Activated effector memory CD4-positive, alpha-beta T cell treated with anti-CD3 and anti-CD28 coated beads, Interleukin-2, amount 50 U/mL, for 16 hours (primary cell): ENCODE results near the gene LEO1.
"Not testable (repeated sequence)": the region's sequence is repeated elsewhere in the genome, so short reads cannot be mapped to it uniquely, and the experiment has no call there.

Experiments used
- DNase-seq: peaks from one replicate; pipeline ENCODE4 v3.0.0-alpha.2; 2020

LEO1 gene

DNA sequence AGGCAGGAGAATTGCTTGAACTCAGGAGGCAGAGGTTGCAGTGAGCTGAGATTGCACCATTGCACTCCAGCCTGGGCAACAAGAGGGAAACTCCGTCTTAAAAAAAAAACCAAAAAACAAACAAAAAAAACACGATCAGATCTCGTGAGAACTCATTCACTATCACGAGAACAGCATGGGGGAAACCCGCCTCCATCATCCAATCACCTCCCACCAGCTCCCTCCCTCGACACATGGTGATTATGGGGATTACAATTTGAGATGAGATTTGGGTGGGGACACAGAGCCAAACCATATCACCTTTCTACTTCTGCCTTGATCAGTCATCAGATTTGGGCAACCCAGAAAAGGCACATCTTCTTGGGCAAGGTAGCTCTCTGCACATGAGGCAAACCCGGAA lies 31.5 kb upstream of the LEO1 start:
- DNase-seq, result not testable (repeated sequence)

DNA sequence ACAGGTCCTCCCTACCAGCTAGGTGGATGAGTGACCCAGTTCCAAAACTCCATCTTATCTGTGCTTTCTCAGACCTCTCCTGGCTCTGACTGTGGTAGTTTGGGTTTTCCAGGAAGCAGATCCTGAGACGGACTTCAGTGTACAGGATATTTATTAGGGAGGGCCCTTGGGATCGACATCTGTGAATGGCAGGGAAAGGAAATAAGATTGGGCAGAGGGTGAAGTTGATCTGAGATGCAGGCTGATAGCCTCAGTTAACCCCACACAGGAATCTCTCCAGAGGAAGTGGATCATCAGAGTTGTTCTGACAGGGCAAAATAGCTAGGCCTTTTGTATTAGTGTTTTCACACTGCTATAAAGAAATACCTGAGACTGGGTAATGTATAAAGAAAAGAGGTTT lies 30.8 kb upstream of the LEO1 start:
- DNase-seq, result no peak

DNA sequence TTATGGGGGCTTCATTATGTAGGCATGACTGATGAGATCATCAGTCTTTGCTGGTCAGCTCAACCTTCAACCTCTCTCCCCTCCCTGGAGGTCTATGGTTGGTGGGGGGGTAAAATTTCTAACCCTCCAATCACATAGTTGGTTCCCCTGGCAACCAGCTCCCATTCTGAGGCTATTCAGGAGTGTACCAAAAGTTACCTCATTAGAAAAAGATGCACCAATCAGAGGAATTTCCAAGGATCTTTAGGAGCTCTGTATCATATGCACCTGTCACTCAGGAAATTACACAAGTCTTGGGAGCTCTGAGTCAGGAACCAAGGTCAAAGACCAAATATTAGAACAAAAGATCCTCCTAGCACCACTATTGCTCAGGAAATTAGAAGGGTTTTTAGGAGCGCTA lies 21.4 kb upstream of the LEO1 start:
- no peak for DNase-seq

DNA sequence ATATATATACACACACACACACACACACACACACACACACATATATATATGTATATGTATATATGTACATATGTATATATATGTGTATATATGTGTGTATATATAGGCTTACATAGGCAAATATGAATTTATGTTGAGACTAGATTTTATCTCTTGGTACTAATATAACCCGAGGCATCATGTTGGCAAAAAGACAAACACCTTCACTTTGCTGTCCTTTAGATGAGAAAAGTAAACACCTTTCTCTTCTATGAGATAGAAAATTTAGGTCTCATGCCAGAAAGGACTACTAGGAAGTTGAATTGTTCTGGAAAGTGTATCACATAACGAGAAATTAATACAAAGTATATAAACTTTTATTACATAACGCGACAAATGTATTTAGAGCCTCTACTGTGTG lies 19.6 kb upstream of the LEO1 start:
- no peak for DNase-seq

DNA sequence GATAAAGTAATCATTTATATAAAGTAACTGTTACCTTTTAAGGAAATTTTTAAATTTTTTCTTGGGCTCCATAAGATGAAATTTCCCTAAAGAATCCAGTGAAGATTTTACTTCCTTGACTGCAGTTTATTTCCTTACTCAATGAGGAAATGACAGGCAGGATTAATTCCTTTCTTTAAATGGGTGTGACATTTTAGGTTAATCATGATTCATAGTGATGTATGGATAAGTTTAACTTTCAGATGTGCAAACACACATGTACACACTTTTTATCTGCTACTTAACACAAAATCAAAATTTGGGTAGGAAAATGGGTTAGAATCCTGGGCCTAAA lies 11.2 kb upstream of the LEO1 start:
- no peak for DNase-seq

DNA sequence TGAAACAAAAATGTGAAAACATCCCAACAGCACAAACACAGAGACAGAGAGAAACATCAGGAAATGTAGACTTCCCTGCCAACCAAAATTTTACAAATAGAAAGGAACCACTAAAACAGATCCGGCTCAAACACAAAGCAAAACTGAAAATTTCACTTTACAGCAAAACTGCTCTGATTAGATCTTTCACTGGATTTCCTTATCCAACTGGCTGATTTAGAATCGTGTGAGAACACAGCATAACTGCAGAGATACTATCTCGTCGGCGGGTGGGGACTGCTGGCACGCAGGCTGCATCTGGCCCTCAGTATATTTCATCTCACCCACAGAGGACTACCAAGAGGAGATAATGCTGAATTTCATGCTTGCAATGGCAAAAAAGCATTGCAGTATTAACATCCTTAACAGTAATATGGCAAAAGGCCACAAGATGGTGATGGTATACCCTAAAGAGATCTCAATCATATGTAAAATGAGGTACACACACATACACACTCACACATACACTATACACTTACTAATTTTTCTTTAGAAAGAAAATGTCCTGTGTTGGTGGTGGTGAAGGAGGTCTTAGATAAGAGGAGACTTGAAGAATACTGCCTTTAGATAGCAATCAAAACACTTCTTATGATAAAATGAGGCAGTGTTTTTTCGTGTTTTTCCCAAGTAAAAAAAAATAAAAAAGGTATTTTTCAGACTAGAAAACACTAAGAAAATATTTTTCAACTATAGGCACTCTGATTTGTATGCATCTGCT lies 10.6 kb upstream of the LEO1 start:
- peak; percentile 81 for DNase-seq

DNA sequence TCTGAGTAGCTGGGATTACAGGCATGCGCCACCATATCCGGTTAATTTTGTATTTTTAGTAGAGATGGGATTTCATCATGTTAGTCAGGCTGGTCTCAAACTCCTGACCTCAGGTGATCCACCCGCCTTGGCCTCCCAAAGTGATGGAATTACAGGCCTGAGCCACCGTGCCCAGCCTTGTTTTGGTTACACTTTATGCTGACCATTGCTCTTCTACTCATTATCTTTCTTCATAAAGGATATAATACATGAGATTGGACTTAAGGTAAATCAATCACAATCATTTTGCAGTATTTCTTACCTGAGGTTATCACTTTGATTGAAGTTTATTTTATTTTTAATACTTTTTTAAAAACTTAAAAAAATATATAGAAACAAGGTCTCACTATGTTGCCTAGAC lies 2.2 kb upstream of the LEO1 start:
- no peak for DNase-seq

DNA sequence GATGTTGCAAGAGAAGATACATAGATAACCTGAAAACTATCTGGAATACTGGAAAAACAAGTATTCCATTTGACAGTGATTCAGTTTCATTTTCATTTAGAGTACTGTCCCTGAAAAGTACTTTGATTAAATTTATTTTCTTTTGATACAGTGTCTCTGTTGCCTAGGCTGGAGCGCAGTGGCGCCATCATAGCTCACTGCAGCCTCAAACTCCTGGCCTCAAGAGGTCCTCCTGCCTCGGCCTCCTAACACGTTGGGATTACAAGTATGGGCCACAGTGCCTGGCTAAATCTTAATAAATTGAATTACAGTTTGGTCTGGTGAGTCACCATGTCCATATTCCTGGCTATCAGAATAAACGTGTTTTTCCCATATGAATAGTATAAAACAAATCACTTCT lies 1.6 kb upstream of the LEO1 start:
- no peak for DNase-seq

DNA sequence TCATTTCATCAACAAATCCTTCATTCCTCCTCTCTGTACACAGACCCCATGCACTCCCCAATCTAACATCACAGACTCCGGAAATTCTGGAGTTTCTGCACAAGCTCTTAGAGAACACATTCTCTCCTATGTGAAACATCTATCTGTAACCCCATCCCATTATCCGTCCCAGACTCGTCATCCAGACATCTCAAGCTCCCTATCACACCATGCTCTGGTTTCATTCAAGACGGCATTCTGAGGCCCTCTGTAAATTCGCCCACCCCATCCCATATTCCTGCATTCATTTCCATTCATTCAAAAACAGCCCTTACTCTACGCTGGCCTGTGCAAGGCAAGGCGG lies 575 bp downstream of the LEO1 start:
- DNase-seq, result no peak

DNA sequence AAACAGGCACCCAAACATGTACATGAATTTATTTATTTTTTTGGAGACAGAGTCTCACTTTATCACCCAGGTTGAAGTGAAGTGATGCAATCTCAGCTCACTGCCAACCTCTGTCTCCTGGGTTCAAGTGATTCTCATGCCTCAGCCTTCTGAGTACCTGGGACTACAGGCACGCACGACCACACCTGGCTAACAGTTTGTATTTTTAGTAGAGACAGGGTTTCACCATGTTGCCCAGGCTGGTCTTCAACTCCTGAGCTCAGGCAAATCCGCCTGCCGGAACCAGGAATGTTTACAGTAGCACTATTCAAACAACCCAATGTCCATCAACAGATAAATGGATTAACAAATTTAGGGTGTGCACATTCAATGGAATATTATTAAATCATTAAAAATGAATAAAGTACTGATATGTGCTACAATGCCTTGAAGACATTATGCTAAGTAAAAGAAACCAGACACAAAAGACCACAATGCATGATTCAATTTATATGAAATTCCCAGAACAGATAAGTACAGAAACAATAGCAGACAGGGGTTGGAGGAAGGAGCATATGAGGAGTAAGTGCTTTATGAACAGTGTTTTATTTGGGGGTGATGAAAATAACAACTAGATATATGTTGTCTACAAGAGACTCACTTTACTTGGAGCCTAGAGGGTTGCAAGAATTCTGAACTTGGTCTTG lies 1.3 kb downstream of the LEO1 start:
- no peak for DNase-seq

DNA sequence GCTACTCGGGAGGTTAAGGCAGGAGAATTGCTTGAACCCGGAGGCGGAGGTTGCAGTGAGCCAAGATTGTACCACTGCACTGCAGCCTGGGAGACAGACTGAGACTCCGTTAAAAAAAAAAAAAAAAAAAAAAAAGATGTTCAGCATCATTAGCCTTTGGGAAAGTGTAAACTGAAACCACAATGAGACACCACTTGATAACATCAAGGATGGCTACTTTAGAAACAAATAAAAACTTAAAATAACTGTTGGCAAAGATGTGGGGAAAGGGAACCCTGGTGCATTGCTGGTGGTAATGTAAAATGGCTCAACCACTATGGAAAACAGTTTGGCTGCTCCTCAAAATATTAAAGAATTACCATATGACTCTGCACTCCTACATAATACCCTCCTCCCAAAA lies 1.9 kb downstream of the LEO1 start:
- DNase-seq, result no peak

DNA sequence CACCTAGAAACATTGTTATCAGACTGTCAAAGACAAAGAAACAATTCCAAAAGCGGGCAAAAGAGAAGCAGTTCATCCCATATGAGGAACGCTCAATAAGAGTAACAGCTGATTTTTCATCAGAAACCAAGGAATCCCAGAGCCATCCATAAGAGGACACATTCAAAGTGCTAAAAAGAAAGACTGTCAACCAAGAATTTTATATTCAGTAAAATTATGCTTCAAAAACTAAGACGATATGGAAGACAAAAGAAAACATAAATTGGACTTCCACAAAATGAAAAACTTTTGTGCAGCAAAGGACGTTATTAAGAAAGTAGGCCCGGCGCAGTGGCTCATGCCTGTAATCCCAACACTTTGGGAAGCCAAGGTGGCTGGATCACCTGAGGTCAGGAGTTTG lies 4.0 kb downstream of the LEO1 start:
- no peak for DNase-seq

DNA sequence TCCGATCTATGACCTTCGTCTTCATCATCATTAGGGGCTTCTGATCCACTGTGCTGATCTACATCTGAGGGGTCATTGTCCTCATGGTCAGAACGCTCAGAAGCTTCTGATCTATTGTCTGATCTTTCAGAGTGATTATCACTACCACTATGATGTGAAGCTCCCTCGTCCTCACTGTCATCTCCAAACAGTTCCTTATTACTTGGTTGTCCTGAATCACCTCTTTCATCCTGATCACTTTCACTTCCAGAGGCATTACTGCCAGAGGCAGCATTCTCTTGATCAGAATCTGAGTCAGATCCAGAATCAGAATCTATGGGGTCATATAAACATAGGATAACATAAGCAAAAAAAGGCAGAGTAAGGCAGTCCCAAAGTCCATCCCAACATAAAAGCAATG lies 5.4 kb downstream of the LEO1 start:
- DNase-seq, result no peak

DNA sequence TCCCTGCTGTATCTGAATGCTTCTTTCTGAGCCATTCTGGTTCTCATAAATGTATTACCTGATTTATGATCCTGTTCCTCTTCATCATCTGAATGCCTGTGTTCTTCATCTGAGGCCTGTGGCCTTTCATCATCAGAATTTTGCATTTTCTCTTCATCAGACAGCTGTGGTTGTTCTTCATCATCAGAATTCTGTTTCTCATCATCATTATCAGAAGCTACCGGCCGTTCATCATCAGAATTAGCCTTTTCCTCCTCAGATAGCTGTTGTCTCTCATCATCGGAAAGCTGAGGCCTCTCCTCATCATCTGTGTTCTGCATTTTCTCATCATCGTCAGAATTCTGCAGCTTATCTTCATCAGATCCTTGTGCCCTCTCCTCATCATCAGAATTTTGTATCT lies 5.9 kb downstream of the LEO1 start:
- DNase-seq, result no peak

DNA sequence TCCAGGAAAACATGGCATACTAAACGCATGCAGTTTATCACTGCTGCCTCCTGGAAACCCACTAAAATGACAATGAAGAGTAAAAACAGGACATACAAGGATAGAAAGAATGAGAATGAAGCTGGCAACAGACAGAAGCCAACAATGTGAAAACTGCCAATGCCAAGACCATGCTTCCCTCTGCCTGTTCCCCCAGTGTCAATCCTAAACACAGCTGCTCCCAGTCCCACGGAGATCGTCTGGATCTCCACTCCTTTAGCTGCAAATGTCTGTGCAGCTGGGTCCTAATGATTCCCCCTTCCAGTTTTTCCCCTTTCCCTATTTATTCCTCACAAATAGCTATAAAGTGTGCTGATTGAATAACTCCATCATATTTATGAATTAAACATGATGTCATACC lies 16.1 kb downstream of the LEO1 start:
- no peak for DNase-seq

DNA sequence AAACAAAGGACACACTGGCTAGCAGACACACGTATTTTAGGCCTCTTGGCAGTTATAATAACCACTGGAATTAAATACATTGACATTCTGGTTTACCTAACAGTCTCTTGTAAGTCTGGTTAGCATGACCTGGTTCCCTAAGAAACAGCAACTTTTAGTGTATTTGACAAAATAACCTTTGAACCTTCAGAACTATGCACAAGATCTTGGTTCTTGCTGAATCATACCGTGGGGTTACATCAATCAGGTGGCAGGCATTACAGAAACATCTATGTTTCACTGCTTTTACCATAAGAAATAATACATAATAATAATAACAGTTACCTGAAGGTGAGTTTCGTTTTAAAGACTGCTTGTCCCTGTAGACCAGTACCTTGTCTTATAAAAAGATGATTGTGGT lies 18.8 kb downstream of the LEO1 start:
- DNase-seq, result no peak

DNA sequence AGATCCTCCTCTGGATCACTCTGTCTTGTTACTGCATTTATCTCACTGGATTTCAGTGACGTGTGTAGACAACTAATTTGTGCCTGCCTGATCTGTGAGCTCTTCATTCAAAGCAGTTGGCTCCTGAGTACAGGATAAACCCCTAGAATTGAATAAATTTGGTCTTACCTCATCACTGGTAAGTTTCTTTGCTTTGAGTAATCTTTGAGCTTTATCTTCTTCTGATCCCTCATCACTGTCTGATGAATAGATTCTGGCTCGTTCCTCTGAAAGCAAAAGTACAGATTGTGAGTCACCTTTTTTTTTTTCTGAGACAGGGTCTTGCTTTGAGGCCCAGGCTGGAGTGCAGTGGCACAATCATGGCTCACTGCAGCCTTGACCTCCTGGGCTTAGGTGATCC lies 24.5 kb downstream of the LEO1 start:
- DNase-seq, result no peak

DNA sequence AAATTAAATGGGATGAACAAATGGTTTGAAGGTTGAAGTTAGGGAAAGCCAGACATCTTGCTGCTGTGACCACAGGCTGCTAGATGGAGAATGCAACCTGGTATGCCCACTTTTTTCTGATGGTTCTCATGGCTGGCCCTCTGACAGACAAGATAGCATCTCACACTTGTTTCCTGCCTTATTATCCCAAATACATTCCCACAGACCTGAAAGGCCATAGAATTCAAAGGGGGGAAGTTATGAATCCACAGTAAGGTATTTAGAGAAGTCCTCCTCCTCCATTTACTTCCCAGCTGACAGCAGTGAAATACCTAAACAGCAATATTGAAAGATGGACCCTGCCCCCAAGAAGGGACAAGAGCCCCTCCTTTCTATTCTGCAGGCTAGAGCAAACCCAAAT lies 32.4 kb downstream of the LEO1 start:
- no peak for DNase-seq

DNA sequence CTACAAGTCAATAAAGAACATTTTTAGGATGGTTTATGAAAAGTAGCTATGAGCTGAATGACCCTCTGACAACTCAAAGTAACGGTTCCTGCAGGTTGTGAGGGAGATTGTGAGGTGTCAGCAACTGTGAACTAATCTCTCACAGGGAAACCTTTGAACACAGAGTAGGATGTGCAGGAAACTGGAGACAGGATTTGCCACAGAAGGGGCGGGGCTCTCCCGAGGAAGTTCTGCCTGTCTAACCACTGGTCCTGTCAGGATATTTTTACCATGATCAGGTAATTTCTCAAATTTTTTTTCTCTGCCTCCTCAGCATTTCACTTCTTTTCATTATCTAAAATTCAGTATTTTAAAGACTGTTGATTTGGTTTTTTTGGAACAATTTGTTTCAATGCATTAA lies 33.3 kb downstream of the LEO1 start:
- DNase-seq, result no peak

DNA sequence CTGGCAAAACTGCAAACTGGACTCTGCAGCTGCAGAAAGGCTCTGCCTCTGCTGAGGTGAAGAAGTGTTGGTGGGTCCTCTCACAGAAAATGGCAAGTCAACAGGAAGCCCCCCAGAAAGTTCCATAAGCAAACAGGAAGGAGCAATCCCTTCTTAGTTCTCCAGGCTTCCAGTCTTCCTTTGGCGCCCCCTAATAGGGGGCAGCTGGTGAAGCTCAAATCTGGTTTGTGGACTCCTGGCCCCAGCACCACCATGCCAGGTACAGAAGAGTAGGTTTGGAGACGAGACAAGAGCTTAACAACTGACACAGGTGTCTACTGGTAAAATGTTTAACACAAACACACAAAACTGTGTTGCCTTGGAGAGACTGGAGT lies 35.5 kb downstream of the LEO1 start:
- DNase-seq, result no peak

DNA sequence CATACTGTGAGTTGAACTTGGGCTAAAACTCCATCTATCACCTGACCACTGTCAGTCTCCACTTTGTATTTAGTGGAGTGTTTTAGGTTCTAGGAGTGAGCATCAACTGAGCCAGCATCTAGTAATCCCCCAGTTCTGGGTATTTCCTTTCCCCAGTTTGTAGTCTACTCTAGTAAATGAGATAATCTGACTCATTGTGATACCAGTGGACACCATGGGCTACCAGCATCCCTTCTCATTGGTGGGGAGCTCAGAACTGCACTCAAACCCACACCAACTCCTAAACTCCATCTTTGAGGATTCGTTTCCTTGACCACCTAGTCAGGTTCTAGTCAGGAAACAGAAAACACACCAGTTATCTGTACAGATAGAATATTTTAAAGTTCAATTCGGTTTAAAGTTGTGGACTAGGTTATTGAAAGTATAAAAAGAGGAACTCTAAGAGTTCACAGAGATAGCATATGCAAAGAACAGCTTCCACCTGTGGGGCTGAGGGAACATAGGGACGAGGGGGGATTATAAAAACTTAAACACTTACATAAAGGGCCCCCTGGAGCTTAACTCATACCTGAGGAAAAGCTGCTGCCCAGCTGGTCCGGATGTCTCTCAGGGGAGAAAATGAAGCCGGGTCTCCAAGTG lies 36.0 kb downstream of the LEO1 start:
- DNase-seq, result no peak

DNA sequence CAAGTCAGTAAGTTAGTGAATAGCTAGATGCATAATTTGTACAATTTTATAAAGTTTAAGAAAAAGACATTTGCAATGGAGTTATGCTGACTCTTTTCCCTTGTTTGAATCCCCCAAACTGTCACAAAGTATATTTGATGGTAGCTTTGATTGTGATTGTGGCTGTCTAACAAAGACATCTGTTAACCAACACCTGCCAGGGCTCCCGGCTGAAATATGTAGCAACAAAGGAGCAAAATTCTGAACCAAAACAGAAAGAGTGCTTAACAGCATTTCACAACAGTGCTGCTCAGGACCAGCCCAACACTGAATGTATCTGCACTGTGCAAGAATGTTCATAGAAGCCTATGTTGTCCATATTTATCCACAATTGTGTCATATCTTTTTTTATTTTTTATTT lies 39.4 kb downstream of the LEO1 start:
- DNase-seq, result no peak

DNA sequence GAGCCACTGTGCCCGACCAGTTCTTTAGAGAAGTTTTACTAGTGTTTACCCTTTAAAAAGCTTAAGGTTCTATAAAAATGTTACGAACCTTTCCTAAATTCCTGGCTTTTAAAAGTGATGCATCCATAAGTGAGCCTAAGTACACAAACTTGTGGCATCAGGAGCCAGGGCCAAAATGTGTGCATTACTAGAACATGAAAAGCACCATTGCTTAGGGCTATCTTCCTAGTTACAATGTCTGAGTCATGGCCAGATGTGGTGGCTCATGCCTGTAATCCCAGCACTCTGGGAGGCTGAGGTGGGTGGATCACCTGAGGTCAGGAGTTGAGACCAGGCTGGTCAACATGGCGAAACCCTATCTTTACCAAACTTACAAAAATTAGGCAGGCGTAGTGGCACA lies 39.9 kb downstream of the LEO1 start:
- DNase-seq, result no peak

DNA sequence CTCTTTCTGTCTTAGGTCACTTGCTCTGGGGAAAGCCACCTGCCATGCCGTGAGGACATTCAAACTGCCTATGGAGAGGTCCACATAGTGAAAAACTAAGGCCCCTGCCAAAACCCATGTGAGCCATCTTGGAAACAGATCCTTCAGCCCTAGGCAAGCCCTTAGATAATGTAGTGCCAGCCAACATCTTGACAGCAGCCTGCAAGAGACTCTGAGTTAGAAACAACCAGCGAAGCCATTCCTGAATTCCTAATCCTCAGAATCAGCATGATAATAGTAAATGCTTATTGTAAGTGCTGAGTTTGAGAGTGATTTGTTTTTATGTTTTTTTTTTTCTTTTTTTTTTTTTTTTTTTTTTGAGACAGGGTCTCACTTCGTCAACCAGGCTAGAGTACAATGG lies 40.6 kb downstream of the LEO1 start:
- DNase-seq, result no peak

DNA sequence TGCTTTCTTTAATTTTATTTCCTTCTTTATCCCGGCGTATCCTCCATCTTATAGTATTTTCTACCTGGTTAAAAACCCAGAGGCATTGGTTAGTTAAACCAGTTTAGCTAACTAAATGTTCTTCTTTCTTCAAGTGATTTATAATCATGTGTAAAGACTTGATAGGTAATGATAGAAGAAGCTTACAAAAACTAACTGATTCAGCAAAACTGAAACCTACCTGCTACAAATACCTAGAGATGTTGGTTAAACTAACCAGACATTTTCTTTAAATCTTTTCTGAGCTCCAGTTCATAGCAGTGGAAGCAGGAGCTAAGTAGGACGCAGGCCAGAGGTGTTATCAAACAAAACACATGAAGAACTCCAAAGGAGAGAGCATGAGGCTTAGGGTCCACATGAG lies 44.8 kb downstream of the LEO1 start:
- no peak for DNase-seq
